Stimulated activated CD8-positive, alpha-beta memory T cell treated with anti-CD3 and anti-CD28 coated beads, Interleukin-12 subunit alpha, Interleukin-12 subunit beta, amount 100 ng/mL, for 24 hours (primary cell): ENCODE results near the gene HAVCR2.

ENCODE experiments used
- DNase-seq: peaks from one replicate; pipeline ENCODE4 v3.0.0-alpha.2; 2020; ENCODE audit errors: extremely low read depth

HAVCR2 gene

DNA sequence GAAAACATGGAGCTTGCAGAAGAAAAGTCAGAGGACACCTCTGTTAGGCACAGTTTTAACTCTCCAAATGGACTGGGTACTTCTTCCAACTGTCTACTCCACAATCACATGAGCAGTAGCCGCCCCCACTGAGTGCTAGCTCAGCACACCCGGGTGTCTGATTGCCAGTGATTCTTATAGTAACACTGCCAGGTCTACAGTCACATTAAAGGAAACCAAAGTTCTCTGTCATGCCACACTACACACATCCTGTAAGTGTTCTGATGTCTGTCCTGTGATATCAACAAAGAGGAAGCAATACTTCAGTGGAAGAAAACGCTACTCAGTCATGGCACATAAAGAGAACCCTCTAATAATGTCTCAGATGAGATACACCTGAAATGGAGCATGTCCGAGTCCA lies at the start of gene HAVCR2:
TSS of gene HAVCR2 (minus strand) at position 69 of the 400 bp plus-strand sequence. CDS start at position 8, 61 bp downstream.
- DNase-seq, result no peak

GRCh38 chr5:157157293-157157891 lies 48.5 kb upstream of the HAVCR2 start:
- DNase-seq, result no peak

DNA sequence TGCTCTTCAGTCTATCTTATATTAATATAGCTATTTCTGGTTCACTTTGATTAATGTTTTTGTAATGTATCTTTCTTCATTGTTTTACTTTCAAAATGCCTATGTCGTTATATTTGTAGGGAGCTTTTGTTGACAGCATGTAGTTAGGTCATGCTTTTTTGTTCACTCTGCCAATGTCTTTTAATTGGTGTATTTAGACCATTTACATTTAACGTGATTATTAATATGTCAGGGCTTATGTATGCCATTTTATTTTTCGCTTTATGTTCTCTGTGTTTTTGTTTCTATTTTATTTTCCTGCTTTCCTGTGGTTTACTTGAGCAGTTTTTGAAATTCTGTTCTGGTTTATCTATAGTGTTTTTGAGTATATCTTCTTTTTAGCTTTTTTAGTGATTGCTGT lies 46.5 kb upstream of the HAVCR2 start:
- DNase-seq, result no peak

DNA sequence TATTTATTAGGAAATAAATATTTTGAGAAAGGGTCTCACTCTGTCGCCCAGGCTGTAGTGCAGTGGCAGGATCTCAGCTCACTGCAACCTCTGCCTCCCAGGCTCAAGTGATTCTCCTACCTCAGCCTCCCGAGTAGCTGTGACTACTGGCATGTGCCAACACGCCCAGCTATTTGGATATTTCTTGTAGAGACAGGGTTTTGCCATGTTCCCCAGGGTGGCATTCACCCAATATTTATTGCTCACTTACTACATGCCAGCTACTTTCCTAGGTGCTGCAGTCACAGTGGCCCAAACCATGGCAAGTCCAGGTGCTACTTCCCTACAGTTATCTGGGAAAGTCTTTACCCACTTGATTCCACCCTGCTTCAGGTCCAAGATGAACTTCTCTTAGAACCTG lies 42.2 kb upstream of the HAVCR2 start:
- DNase-seq, result no peak

DNA sequence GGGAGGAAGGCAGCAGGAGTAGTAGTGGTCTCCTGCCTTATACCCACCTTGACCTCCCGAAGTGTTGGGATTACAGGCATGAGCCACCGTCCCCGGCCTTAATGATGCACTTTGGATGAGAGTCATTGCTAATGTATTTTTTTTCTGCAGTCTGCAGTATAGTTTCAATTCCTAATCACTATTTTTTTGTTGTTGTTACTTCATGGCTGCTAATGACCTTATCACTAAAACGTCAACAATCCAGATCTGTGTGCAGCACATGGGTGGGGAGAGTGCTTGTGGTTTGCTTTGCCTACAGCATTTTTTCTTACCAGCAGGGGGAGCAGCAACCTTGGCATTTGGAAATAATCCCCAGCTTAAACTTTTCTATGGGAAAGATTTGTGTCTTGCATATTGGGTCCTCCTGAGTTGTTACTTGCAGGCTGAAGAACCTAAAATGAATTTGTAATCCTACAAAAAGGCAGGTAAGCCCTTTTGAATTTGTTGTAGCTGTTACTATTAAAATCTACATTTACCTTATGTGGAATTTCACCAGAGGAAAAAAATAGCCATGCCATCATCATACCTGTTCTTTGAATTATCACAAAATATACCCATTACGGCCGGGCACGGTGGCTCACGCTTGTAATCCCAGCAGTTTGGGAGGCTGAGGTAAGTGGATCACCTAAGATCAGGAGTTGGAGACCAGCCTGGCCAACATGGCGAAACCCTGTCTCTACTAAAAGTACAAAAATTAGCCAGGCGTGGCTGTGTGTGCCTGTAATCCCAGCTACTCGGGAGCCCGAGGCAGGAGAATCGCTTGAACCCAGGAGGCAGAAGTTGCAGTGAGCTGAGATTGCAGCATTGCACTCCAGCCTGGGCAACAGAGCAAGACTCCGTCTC lies 40.1 kb upstream of the HAVCR2 start:
- DNase-seq, result peak; percentile 43

DNA sequence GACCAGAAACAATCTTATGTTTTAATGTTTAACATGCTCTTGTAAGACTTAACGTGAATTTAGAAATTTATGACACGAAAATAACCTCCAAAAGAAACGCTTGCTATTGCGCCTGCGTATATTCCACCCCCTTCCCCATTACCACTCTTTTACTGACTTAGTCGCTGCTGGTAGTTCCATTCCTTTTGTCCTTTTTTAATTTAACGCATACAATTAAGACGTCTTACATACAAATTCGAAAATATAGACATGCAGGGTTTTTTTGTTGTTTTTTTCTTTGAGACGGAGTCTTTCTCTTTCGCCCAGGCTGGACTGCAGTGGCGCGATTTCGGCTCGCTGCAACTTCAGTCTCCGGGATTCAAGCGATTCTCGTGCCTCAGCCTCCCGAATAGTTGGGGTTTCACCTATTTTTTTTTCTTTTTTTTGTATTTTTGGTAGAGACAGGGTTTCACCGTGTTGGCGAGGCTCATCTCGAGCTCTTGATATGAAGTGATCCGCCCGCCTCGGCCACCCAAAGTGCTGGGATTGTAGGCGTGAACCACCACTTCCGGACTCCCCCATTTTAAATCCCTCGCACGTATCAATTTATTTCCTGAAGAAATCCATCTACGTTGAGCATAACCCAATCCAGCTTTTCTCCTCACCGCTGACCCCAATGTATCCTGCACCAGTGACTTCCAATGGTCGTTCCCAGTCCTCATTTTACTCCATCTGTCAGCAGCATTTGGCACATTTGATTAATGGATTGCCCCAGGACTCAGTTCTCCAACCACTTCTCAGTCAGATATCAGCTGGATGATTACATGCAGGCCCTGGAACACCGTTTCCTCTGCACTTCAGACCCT lies 34.5 kb upstream of the HAVCR2 start:
- no peak for DNase-seq

DNA sequence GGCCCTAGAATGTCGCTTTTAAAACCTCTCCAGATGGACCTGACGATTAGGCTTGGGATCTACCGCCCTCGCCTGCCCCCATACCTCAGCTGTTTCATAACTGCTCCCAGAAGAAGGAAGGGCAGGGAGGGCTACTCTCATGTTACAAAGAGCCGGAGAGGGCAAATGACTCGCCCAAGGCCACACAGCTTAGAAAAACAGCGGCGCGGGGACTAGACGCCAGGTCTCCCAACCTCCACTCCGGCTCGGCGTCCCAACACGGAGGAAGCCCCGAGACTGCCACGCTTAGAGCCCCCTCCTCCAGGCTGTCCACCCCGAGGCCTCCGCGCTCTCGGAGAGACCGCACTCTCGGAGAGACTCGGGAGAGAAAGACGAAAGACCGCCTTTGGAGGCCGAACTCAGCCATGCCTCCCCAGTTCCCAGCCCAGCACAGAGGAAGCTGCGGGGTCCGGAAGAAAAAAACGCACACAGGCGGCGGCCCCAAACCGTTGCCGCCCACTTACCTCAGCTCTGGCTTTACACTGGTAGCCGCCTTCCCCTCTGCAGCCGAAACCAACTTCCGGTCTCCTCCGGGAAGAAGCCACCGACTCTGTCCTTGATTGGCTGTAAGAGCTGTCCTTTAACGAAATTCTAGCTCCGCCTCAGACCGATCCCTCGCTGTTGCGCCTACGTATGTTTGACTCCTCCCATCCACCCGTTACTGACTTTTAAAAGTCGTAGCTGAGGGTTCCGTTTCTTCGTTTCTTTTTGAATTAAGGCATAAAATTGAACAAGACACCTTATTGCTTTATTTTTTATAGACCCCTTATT lies 33.7 kb upstream of the HAVCR2 start, which contains the start of gene MED7:
TSS of gene MED7 (minus strand) at position 549 of the 810 bp plus-strand sequence. CDS start 3,434 bp downstream, outside the sequence.
- peak; percentile 75 for DNase-seq

- DNase-seq, result no peak
These were observed 28.8 kb upstream of the HAVCR2 start for GRCh38 chr5:157137691-157138090.

GRCh38 chr5:157132281-157132612 lies 23.4 kb upstream of the HAVCR2 start:
- no peak for DNase-seq

DNA sequence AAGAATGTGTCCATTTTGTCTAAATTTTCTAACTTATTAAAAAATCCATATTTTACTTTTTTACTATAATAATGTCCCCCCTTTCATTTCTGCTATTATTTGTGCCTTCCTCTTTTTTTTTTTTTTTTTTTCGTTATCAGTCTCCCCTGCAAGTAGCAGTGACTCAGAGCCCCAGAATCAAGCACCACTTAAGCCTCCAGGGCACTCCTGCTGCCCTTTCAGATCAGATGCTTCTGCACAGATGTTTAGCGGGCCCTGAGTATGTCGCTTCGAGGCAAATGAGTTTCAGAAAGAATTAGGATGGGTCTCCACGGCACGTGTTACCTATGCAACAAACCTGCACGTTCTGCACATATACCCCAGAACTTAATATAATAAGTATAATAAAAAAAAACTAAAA lies 22.1 kb upstream of the HAVCR2 start:
- DNase-seq, result no peak

GRCh38 chr5:157121709-157122108 lies 12.9 kb upstream of the HAVCR2 start:
- DNase-seq, result no peak

GRCh38 chr5:157120102-157120501 lies 11.3 kb upstream of the HAVCR2 start:
- no peak for DNase-seq

DNA sequence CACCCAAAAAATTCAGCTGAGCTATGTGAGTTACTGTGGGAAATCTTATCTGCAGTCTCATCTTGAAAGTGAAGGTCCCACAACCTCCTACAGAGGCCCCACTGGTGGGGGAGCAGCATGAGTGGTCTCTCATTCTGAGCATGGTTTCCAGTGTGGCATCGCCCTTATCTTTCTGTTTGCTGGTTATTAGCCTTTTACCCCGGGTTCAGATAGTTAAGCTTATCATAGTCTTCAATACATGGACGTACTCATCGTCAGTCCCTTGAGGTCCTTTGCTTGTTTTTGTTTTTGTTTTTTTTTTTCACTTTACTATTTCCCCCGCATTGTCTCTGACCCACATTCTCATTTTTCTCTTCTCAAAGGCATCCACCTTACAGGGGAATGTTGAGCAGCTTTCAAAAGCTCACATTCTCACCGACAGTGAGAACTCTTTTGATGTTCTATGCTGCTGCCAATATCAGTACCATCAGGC lies 7.7 kb upstream of the HAVCR2 start:
- DNase-seq, result no peak

GRCh38 chr5:157115502-157115901 lies 6.7 kb upstream of the HAVCR2 start:
- DNase-seq, result no peak

DNA sequence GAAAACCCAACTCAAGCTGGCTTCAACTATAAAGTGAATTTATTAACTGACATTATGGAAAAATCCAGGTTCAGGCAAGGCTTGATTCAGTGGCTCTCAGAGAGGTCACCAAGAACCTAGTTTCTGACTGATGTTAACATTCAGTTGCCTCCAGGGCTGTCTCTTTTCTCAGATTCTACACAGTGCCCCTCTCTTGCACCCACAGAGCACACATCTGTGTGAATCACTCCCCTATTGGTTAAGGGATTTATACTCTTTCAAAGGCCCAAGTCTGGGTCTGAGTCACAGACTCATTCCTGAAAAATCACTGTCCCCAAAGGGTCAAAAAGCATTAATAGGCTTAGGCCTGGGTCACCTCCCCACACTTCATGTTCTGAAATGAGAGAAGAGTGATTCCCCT lies 6.2 kb upstream of the HAVCR2 start:
- DNase-seq, result no peak

DNA sequence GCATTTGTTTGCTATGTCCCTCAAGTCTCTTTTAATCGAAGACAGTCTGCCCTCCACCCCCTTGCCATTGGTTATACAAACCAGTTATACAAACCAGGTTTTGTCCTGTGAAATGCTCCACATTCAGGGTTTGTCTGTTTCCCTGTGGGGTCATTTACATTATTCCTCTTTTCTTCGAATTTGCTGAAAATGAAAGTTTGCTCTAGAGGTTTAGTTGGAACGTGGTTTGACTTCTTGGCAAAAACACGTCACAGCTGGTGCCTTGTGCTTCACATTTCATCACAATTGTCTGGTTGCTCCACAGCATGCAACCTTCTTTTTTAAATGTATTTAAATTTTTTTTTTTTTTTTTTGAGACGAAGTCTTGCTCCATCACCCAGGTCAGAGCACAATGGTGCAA lies 4.2 kb upstream of the HAVCR2 start:
- DNase-seq, result no peak

GRCh38 chr5:157109744-157110143 lies 900 bp upstream of the HAVCR2 start:
- no peak for DNase-seq

DNA sequence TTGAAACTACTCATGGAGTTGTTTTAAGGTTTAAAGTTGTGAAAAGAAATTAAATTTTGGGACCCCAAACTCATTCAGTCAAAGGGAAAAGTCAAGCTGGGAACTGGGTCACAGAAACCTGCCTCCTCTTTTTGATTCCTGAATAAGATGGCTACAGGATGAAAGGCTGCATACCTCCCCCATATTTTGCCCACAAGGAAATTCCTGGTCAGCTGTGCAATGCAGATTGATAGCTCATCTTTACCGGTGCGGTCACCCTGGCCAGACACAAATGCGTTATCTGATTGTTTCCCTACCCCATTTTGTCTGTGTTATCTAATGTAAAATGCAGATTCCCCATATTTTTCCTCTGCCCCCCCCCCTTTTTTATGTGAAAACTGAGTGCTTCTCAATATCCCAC lies 1.3 kb downstream of the HAVCR2 start:
- no peak for DNase-seq

DNA sequence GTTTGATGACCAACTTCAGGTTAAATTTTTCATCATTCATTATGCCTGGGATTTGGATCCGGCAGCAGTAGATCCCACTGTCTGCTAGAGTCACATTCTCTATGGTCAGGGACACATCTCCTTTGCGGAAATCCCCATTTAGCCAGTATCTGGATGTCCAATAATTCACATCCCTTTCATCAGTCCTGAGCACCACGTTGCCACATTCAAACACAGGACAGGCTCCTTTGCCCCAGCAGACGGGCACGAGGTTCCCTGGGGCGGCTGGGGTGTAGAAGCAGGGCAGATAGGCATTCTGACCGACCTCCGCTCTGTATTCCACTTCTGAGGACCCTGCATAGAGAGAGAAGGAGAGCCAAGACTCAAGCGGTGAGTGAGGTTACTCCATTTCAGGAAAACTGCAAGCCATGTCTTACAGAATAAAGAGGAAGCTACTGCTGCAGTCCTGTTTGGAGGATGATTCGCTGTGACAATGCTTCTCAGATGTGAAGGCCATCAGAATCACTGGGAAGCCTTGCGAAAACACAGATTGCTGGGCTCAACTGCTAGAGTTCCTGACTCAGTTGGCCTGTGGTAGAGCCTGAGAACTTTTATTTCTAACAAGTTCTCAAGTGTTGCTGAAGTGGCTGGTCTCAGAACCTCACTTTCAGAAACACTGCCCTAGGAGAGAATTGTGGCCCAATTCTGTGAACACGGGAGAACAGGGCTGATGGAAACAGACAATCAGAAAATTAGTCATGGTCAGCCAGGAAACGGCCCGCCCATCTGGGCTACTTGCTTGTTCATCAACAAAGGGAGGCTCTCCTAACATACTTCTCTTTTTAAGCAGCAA lies 2.0 kb downstream of the HAVCR2 start:
- no peak for DNase-seq

- DNase-seq, result no peak
These were observed 8.6 kb downstream of the HAVCR2 start for GRCh38 chr5:157100140-157100679.
